GM10248 (cell line): ENCODE measurements around the gene ITGA5.

Experiments
- CTCF ChIA-PET: fragments of 300-600 bp; sonication (Branson Sonifier 250); formaldehyde crosslinking; extraction: SDS; loops from one replicate; lab custom pipeline; 2021; ENCODE audit warnings: antibody characterized with exemption; lab: Yijun Ruan, JAX
- POLR2A ChIA-PET: fragments of 350-650 bp; sonication (Branson Sonifier 250); formaldehyde crosslinking; extraction: SDS; loops from one replicate; lab custom pipeline; 2020; ENCODE audit warnings: antibody characterized with exemption; lab: Yijun Ruan, JAX
- DNase-seq: peaks from one replicate; pipeline ENCODE4 v3.0.0; 2012; ENCODE audit errors: extremely low spot score
- TF ChIP-seq, protein P1 (sequence below): IDR thresholded peaks from 2 replicates; pipeline ENCODE4 v1.5.1; 2012; ENCODE audit warnings: mild to moderate bottlenecking, low read depth; ENCODE audit errors: extremely low read depth, missing control alignments, control extremely low read depth

The ITGA5 gene

DNA sequence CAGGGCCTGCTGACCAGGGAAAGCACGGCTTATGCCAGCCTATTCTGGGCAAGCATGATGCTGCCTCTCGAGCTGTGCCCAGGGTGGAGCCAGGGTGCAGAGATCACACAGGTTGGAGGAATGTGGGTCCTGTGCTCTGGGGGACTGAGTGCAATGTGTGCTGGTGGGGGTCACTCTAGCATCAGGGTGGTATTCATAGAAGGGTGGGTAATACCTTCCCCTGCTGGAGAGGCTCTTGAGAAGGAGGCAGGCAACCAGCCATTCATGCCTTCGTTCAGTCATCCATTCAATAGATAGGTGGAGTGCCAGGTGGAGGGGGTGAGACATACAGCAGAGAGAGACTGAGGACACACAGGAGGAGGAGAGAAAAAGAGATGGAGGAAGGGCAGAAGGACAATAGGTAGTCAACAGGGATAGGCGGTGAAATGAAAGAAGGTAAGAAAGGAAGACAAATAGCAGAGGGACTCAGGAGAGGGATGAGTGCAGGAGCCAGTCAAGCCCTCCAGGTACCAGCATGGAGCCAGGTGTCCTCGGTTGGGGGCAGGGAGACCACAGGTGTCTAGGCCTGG is 29.4 kb downstream of the ITGA5 start:
- POLR2A ChIA-PET, result no interaction called here
- CTCF ChIA-PET, result interaction anchor here (3.2 to 5.4 kb wide), 2 partner anchors 9 to 10 kb away, joined by 23 to 63 read pairs; no protein-coding TSS in a partner anchor

DNA sequence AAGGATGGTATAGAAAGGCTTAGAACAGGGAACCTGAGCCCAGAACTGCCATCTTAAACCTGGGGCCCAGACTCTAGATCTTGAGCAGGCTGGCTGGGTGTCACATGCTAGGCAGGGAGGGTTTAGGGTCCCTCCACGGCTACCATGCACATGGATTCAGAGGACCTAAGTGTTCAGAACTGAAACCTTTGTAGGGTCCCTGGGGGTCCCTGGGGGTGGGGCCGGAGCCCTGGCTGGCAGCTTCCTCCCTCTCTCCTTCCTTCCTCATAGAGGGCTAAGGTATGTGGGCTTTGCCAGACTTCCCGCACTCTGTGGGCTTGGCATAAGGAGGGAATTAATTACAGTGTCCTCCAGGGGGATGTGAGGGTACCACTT is 29.9 kb downstream of the ITGA5 start:
- CTCF ChIA-PET, result interaction anchor here (3.2 to 5.4 kb wide), 2 partner anchors 9 to 10 kb away, joined by 23 to 63 read pairs; no protein-coding TSS in a partner anchor
- TF ChIP-seq, protein P1, sequence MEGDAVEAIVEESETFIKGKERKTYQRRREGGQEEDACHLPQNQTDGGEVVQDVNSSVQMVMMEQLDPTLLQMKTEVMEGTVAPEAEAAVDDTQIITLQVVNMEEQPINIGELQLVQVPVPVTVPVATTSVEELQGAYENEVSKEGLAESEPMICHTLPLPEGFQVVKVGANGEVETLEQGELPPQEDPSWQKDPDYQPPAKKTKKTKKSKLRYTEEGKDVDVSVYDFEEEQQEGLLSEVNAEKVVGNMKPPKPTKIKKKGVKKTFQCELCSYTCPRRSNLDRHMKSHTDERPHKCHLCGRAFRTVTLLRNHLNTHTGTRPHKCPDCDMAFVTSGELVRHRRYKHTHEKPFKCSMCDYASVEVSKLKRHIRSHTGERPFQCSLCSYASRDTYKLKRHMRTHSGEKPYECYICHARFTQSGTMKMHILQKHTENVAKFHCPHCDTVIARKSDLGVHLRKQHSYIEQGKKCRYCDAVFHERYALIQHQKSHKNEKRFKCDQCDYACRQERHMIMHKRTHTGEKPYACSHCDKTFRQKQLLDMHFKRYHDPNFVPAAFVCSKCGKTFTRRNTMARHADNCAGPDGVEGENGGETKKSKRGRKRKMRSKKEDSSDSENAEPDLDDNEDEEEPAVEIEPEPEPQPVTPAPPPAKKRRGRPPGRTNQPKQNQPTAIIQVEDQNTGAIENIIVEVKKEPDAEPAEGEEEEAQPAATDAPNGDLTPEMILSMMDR, result no peak
- POLR2A ChIA-PET, result no interaction called here
- no peak for DNase-seq

More for the DNA sequence above, 29.4 kb downstream of the ITGA5 start:
- TF ChIP-seq, protein P1, result no peak
- no peak for DNase-seq

DNA sequence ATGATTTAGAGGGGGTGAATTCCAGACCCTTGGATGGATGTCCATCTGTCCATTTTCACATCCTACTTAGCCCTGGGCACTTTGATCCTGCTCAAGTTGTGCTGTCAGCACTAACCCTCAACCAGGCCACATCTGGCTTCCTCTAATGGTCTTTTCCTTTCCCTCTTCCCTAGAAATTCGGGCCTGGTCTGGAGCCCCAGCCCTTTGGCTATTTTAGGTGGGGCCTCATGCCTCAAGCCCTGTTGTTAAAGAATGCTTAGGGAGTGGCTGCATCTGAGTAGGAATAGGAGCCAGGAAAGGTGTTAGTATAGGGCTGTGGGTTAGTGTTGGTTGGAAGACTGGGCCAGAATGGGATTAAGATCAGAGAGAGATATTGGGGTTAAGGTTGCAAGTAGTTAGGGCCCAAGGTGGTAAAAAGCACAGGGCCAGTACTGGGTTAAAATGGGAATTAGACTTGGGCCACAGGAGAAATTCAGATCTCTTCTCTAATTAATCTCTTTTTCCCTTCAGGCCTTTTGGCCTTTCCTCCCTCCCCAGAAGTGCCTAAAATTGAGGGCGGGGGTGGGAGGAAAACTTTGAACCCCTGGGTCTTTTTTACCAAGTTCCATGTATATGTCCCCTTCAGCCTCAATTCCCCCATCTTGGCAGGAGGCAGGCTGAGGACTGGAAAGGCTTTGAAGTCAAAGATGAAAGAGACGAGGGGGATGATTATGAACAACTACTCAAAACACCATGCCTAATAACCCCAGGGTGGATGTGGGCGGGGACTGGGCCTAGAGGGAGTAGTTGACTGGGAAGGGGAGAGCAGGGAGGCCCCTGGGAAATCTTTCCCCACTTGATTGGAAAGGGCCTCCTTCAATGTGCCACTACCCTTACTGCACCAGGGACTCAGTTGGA is 30.6 kb downstream of the ITGA5 start:
- POLR2A ChIA-PET, result no interaction called here
- TF ChIP-seq, protein P1, result no peak
- no peak for DNase-seq
- CTCF ChIA-PET, result interaction anchor here (0.9 to 6.4 kb wide), 10 partner anchors 8 to 187 kb away, joined by 3 to 95 read pairs (median 8); no protein-coding TSS in a partner anchor

DNA sequence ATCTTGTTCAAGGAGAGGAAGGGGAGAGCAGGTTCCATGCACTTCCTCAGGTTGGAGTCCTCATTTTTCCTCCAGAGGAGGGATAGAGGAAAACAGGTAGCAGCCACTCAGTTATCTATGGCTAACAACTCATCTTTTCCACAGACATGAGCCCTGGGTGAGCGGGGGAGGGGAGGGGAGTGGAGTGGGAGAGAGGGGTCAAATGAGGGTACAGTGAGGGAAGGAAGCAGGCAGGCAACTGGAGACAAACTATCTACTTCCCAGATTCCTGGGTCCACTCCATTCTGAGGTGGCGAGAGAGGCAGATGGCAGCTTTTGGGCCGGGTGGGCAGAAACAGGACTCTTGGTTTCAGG is 32.0 kb downstream of the ITGA5 start:
- CTCF ChIA-PET, result interaction anchor here (0.9 to 6.4 kb wide), 7 partner anchors 11 to 179 kb away, joined by 3 to 95 read pairs (median 5); no protein-coding TSS in a partner anchor

DNA sequence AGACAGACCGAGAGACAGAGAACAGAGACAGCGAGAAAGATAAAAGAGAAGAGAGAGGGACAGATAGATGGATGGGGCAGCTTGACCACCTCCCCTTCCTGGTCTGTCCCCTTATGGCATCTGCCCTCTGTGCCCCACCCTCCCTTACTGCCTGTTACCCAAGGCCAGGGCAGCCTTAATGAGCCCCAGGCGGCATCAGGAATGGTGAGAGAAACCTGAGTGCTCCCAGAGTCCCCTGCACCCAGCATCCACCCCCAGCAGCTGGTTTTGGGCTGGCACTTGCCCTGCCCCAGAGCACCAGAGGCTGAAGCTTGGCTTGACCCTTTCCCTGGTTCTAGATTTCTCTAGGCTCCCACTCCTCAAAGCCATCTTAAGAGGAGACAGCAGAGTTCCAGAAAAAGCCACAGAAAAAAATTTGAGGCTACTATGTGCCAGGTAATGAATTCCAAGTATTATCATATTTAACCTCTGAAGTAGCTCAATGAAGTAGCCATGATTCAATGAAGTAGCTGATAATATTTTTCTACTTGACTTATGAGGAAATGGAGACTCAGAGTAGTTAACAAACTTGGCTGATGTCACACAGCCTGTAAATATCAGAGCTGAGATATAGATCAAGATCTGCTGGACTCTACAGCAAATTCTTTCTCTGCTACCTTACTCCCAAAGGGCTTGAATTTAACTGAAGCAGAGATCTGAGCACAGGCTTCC is 32.5 kb downstream of the ITGA5 start:
- TF ChIP-seq, protein P1, result no peak
- DNase-seq, result no peak
- ChIA-PET CTCF (interaction anchor here (1.1 to 6.4 kb wide), 8 partner anchors 12 to 179 kb away, joined by 3 to 95 read pairs (median 6); no protein-coding TSS in a partner anchor), POLR2A (no interaction called here)

More for the DNA sequence above, 32.0 kb downstream of the ITGA5 start:
- TF ChIP-seq, protein P1, result no peak
- no peak for DNase-seq
- POLR2A ChIA-PET, result no interaction called here
